H1 (cell line): ENCODE measurements around the gene MAGI2. TPM values are rescaled to one million over a fixed set of nuclear protein-coding genes. Genes with fewer than 3 reads are reported as not detected.

Source experiments
- CTCF ChIA-PET: fragments of 300-600 bp; sonication (Branson Sonifier 250); formaldehyde crosslinking; loops from one replicate; lab custom pipeline; 2021; ENCODE audit not compliant: partially characterized antibody; lab: Charles Lee
- POLR2A ChIA-PET: fragments of 300-600 bp; sonication (Branson Sonifier 250); formaldehyde crosslinking; loops from one replicate; lab custom pipeline; 2021; ENCODE audit warnings: inconsistent platforms; ENCODE audit not compliant: partially characterized antibody; lab: Charles Lee
- DNase-seq, 2 experiments: peaks; one replicate each; pipeline versions ENCODE4 v3.0.0 to v3.0.0-alpha.2; 2010 to 2022; ENCODE audit warnings: low spot score in 2 of 2, low read depth in 1 of 2, mixed read lengths in 1 of 2
- FAIRE-seq: peaks from 2 replicates; lab custom pipeline; 2011; peaks lifted over from hg19 to GRCh38; lab: Jason Lieb, UNC
- H2AFZ ChIP-seq: 2 replicates; pipeline ENCODE4 v1.8.1; 2012; ENCODE audit warnings: low read length, inconsistent platforms
- H2AK5ac ChIP-seq: 2 replicates; pipeline ENCODE4 v1.6.1; 2013; ENCODE audit warnings: low read depth, low read length
- H2BK120ac ChIP-seq: replicated peaks from 2 replicates; pipeline ENCODE3; 2013; ENCODE audit warnings: low read depth, low read length, inconsistent platforms
- H2BK12ac ChIP-seq: 2 replicates; pipeline ENCODE4 v1.6.1; 2013; ENCODE audit warnings: low read depth, low read length
- H2BK15ac ChIP-seq: 2 replicates; pipeline ENCODE4 v1.6.1; 2013; ENCODE audit warnings: low read length
- H2BK20ac ChIP-seq: 2 replicates; pipeline ENCODE4 v1.6.1; 2013; ENCODE audit warnings: low read length
- H2BK5ac ChIP-seq: 2 replicates; pipeline ENCODE4 v1.6.1; 2013; ENCODE audit warnings: low read depth, low read length
- H3K14ac ChIP-seq: 2 replicates; pipeline ENCODE4 v1.6.1; 2013; ENCODE audit warnings: inconsistent platforms; ENCODE audit not compliant: insufficient read length
- H3K18ac ChIP-seq: 2 replicates; pipeline ENCODE4 v1.6.1; 2013; ENCODE audit warnings: low read length; ENCODE audit errors: extremely low read depth
- H3K23ac ChIP-seq: 2 replicates; pipeline ENCODE4 v1.6.1; 2013; ENCODE audit warnings: inconsistent platforms; ENCODE audit not compliant: insufficient read length
- H3K23me2 ChIP-seq: 2 replicates; pipeline ENCODE4 v1.6.1; 2013; ENCODE audit warnings: low read depth, low read length
- H3K27ac ChIP-seq: 2 replicates; pipeline ENCODE4 v1.6.1; 2011; ENCODE audit warnings: low read depth, low read length, inconsistent platforms
- H3K27me3 ChIP-seq, 4 experiments: replicated peaks in 1 of 4; 1 replicate in 1 of 4; 2 replicates in 3 of 4; pipeline versions ENCODE4 v1.6.1 to v1.8.1; 2011 to 2013; ENCODE audit warnings: low read length in 3 of 4, mild to moderate bottlenecking in 3 of 4, inconsistent platforms in 2 of 4, mixed read lengths in 2 of 4, moderate library complexity in 1 of 4; ENCODE audit not compliant: control insufficient read depth in 3 of 4, insufficient read depth in 3 of 4; ENCODE audit errors: extremely low read depth in 1 of 4
- H3K36me3 ChIP-seq, 4 experiments: 2 replicates each; pipeline versions ENCODE4 v1.6.1 to v1.8.1; 2011 to 2013; ENCODE audit warnings: mild to moderate bottlenecking in 4 of 4, low read length in 3 of 4, moderate library complexity in 2 of 4, control low read depth in 1 of 4, inconsistent platforms in 1 of 4; ENCODE audit not compliant: insufficient read depth in 4 of 4, control insufficient read depth in 2 of 4
- H3K4ac ChIP-seq: replicated peaks from 2 replicates; pipeline ENCODE3; 2013; ENCODE audit warnings: low read length, low read depth, mixed read lengths, inconsistent platforms; ENCODE audit not compliant: insufficient read length
- H3K4me1 ChIP-seq, 4 experiments: replicated peaks in 1 of 4; 1 replicate in 1 of 4; 2 replicates in 3 of 4; pipeline versions ENCODE4 v1.6.1 to v1.8.1; 2011 to 2013; ENCODE audit warnings: low read length in 3 of 4, inconsistent platforms in 2 of 4, mixed read lengths in 1 of 4; ENCODE audit not compliant: insufficient read depth in 4 of 4, control insufficient read depth in 3 of 4
- H3K4me2 ChIP-seq, 2 experiments: 2 replicates each; pipeline versions ENCODE4 v1.6.1 to v1.8.1; 2011 to 2013; ENCODE audit warnings: low read depth in 2 of 2, low read length in 2 of 2, control low read depth in 1 of 2, inconsistent platforms in 1 of 2, mild to moderate bottlenecking in 1 of 2; ENCODE audit not compliant: insufficient read depth in 1 of 2
- H3K4me3 ChIP-seq, 4 experiments: fragments of 200-600, 300-600 bp in 1 of 4; sonication (generic), shearing (Covaris generic), sonication (Bioruptor Twin) in 1 of 4; 2 replicates each; pipeline versions ENCODE4 v1.5.1 to v1.8.1; 2011 to 2016; ENCODE audit warnings: low read length in 4 of 4, low read depth in 3 of 4, control low read depth in 2 of 4, inconsistent platforms in 2 of 4, mild to moderate bottlenecking in 2 of 4, mixed read lengths in 1 of 4, moderate library complexity in 1 of 4; ENCODE audit not compliant: insufficient read depth in 2 of 4; ENCODE audit errors: extremely low read depth in 1 of 4
- H3K56ac ChIP-seq: replicated peaks from 2 replicates; pipeline ENCODE3; 2013; ENCODE audit warnings: low read depth, mild to moderate bottlenecking, mixed read lengths, low read length, inconsistent platforms; ENCODE audit not compliant: insufficient read length
- H3K79me1 ChIP-seq: 2 replicates; pipeline ENCODE4 v1.6.1; 2013; ENCODE audit warnings: low read depth, low read length, control low read depth
- H3K79me2 ChIP-seq, 2 experiments: 2 replicates each; pipeline versions ENCODE4 v1.6.1 to v1.8.1; 2012 to 2013; ENCODE audit warnings: low read length in 2 of 2, mild to moderate bottlenecking in 2 of 2, inconsistent platforms in 1 of 2; ENCODE audit not compliant: insufficient read depth in 2 of 2, control insufficient read depth in 1 of 2
- H3K9ac ChIP-seq, 4 experiments: replicated peaks in 1 of 4; 1 replicate in 1 of 4; 2 replicates in 3 of 4; pipeline versions ENCODE4 v1.6.1 to v1.8.1; 2011 to 2013; ENCODE audit warnings: low read depth in 3 of 4, low read length in 3 of 4, control low read depth in 2 of 4, mild to moderate bottlenecking in 2 of 4, moderate library complexity in 2 of 4, inconsistent platforms in 1 of 4; ENCODE audit errors: extremely low read depth in 1 of 4
- H3K9me3 ChIP-seq, 2 experiments: 2 replicates each; pipeline versions ENCODE4 v1.6.1 to v1.8.1; 2012 to 2013; ENCODE audit warnings: mild to moderate bottlenecking in 2 of 2, moderate library complexity in 2 of 2, control low read depth in 1 of 2, inconsistent platforms in 1 of 2, low read depth in 1 of 2, low read length in 1 of 2, mixed read lengths in 1 of 2; ENCODE audit not compliant: insufficient read depth in 2 of 2
- H4K20me1 ChIP-seq, 2 experiments: replicated peaks in 1 of 2; 2 replicates each; pipeline versions ENCODE3 to v1.8.1; 2011 to 2013; ENCODE audit warnings: inconsistent platforms in 2 of 2, low read length in 2 of 2, mild to moderate bottlenecking in 1 of 2; ENCODE audit not compliant: insufficient read depth in 2 of 2, control insufficient read depth in 1 of 2
- H4K5ac ChIP-seq: 2 replicates; pipeline ENCODE4 v1.6.1; 2013; ENCODE audit warnings: low read length, low read depth, mixed read lengths, inconsistent platforms; ENCODE audit not compliant: insufficient read length
- H4K8ac ChIP-seq: 2 replicates; pipeline ENCODE4 v1.8.0; 2013; ENCODE audit warnings: mild to moderate bottlenecking, moderate library complexity, low read length, inconsistent platforms; ENCODE audit not compliant: insufficient read depth; ENCODE audit errors: extremely low read depth
- H4K91ac ChIP-seq: replicated peaks from 2 replicates; pipeline ENCODE3; 2013; ENCODE audit warnings: low read length, mixed read lengths, inconsistent platforms; ENCODE audit not compliant: insufficient read length
- ASH2L ChIP-seq: fragments of 200-600, 300-600 bp; sonication (generic); IDR thresholded peaks from one replicate; pipeline ENCODE4 v1.7.1; 2017; ENCODE audit warnings: low read length
- BCL11A ChIP-seq, 2 experiments: IDR thresholded peaks; one replicate each; pipeline ENCODE4 v1.6.1; 2011; ENCODE audit warnings: low read depth in 2 of 2, low read length in 2 of 2, mild to moderate bottlenecking in 2 of 2
- CEBPB ChIP-seq: IDR thresholded peaks from 2 replicates; pipeline ENCODE4 v1.6.1; 2012; ENCODE audit warnings: low read depth, low read length
- CREB1 ChIP-seq: IDR thresholded peaks from 2 replicates; pipeline ENCODE4 v1.6.1; 2012; ENCODE audit warnings: inconsistent platforms
- EGR1 ChIP-seq: IDR thresholded peaks from 2 replicates; pipeline ENCODE4 v1.6.1; 2011; ENCODE audit warnings: low read depth, low read length, borderline replicate concordance
- EP300 ChIP-seq, 2 experiments: IDR thresholded peaks; 1 replicate in 1 of 2; 2 replicates in 1 of 2; pipeline ENCODE4 v1.6.1; 2011 to 2012; ENCODE audit warnings: low read depth in 2 of 2, low read length in 2 of 2, mild to moderate bottlenecking in 2 of 2, borderline replicate concordance in 1 of 2, inconsistent platforms in 1 of 2, moderate library complexity in 1 of 2
- GABPA ChIP-seq: IDR thresholded peaks from 2 replicates; pipeline ENCODE4 v1.6.1; 2011; ENCODE audit warnings: mild to moderate bottlenecking, low read length, moderate library complexity, borderline replicate concordance; ENCODE audit not compliant: insufficient read depth
- HDAC2 ChIP-seq, 2 experiments: fragments of 300-600 bp in 1 of 2; sonication (generic) in 1 of 2; IDR thresholded peaks; 2 replicates each; pipeline ENCODE4 v1.6.1; 2011 to 2012; ENCODE audit warnings: low read depth in 2 of 2, low read length in 2 of 2, mild to moderate bottlenecking in 2 of 2, moderate library complexity in 2 of 2, borderline replicate concordance in 1 of 2, inconsistent platforms in 1 of 2
- JUN ChIP-seq: IDR thresholded peaks from 2 replicates; pipeline ENCODE4 v1.6.1; 2011; ENCODE audit warnings: low read depth, mild to moderate bottlenecking, improper control_type of control experiment, low read length
- MAX ChIP-seq: IDR thresholded peaks from 2 replicates; pipeline ENCODE4 v1.6.1; 2012; ENCODE audit warnings: inconsistent platforms
- RBBP5 ChIP-seq: IDR thresholded peaks from 2 replicates; pipeline ENCODE4 v1.7.1; 2012; ENCODE audit warnings: low read depth, mild to moderate bottlenecking, inconsistent platforms, low read length, moderate library complexity, borderline replicate concordance
- SUZ12 ChIP-seq: fragments of 200-600 bp; sonication (generic); IDR thresholded peaks from 2 replicates; pipeline ENCODE4 v1.6.1; 2012; ENCODE audit warnings: mild to moderate bottlenecking, inconsistent platforms, low read length, moderate library complexity, mixed read lengths
- WGBS, 2 experiments: shearing (Covaris generic) in 1 of 2; methylation state at CpG; one replicate each; pipeline versions ENCODE4 v1.1.6 to v1.1.7; 2013 to 2015; ENCODE audit warnings: low lambda C conversion rate in 2 of 2, mixed read lengths in 2 of 2, inconsistent platforms in 1 of 2, low coverage in 1 of 2, missing lambda C conversion rate in 1 of 2; ENCODE audit not compliant: insufficient replicate concordance in 2 of 2, insufficient coverage in 1 of 2, insufficient read length in 1 of 2; ENCODE audit errors: extremely low coverage in 1 of 2, missing lambda C conversion rate in 1 of 2; 5-methylcytosine and 5-hydroxymethylcytosine counted together
- polyA plus RNA-seq, 7 experiments: library from polyadenylated mRNA; depleted of rRNA in 3 of 7; stranded (reverse) in 5 of 7; unstranded in 2 of 7; fragments of >200 nt in 5 of 7; fragments of 200-250 nt in 2 of 7; gene quantifications; 1 replicate in 5 of 7; 2 replicates in 1 of 7; 4 replicates in 1 of 7; pipeline versions ENCODE4 v1.2.1 to v1.2.3, GENCODE V29; 2011 to 2013; ENCODE audit warnings: missing spikeins in 2 of 7, mixed read lengths in 2 of 7
- total RNA-seq: library from RNA; stranded (reverse); fragmentation: NEBNext Ultra II Directional; extraction: Animal tissue kit (Norgen Biotek cat#: 25700); gene quantifications from 2 replicates; pipeline ENCODE4 v1.2.1, GENCODE V29; 2021

Gene MAGI2
- total and polyA plus RNA-seq, 2 of the 8 experiments (the other 6 are each of a cell fraction or from before 2014, with no cell fraction given) = 6.0 to 27.3 TPM

GRCh38 chr7:79320741-79321473 is 132.6 kb downstream of the MAGI2 start:
- H3K4ac ChIP-seq = no peak overlapping the region
- H3K27me3 ChIP-seq = no peaks in the 10 kb centered on the region
- H3K9ac ChIP-seq = no peak overlapping the region
- DNase-seq (no peak), FAIRE-seq (no peak)
- peaks cover 2 to 6% (median 4%) of the 10 kb centered on the region in 4 experiments for H3K4me1 ChIP-seq
- H3K36me3 ChIP-seq = no peaks in the 10 kb centered on the region
- H4K5ac ChIP-seq = no peak overlapping the region
- no peaks in the 10 kb centered on the region for H3K9me3 ChIP-seq
- H3K23ac ChIP-seq = no peak overlapping the region
- H2BK15ac ChIP-seq = no peak overlapping the region
- H3K14ac ChIP-seq = no peak overlapping the region
- H2BK5ac ChIP-seq = no peak overlapping the region
- H3K79me2 ChIP-seq = no peaks in the 10 kb centered on the region
- H4K20me1 ChIP-seq = no peaks in the 10 kb centered on the region
- no peak overlapping the region for H3K27ac ChIP-seq
- H2BK12ac ChIP-seq = no peak overlapping the region
- no peaks in the 10 kb centered on the region for H3K79me1 ChIP-seq
- no peaks in the 10 kb centered on the region for H3K23me2 ChIP-seq
- no peak overlapping the region for H3K56ac ChIP-seq
- no peak overlapping the region for H2BK20ac ChIP-seq
- no peak overlapping the region for H3K18ac ChIP-seq
- 48% methylated on average over 2 of the region's 2 CpGs; no CpG with 5 or more reads in 1 of the 2 experiments for WGBS, 2 experiments
- no peak overlapping the region for H3K4me3 ChIP-seq
- H2AFZ ChIP-seq = no peak overlapping the region
- H4K8ac ChIP-seq = no peak overlapping the region
- H2BK120ac ChIP-seq = no peak overlapping the region
- ChIA-PET POLR2A (no interaction called here), CTCF (interaction anchor here (0.8 kb wide), 1 partner anchor 43 kb away, joined by 3 read pairs; no protein-coding TSS in a partner anchor)
- no peak overlapping the region for H4K91ac ChIP-seq
- H3K4me2 ChIP-seq = no peak overlapping the region
- H2AK5ac ChIP-seq = no peak overlapping the region
- TF ChIP-seq ASH2L (no peak), GABPA (no peak), RBBP5 (no peak), JUN (no peak), MAX (no peak), CEBPB (no peak), EP300 (IDR thresholded peaks at IDR 0.05; ENCODE audit: borderline replicate concordance in 1 of 2, low read depth in 2 of 2, low read length in 2 of 2) (no peak), SUZ12 (no peak), EGR1 (no peak), CREB1 (no peak), BCL11A (IDR thresholded peaks at IDR 0.05; ENCODE audit: low read depth in 2 of 2, low read length in 2 of 2) (no peak), HDAC2 (IDR thresholded peaks at IDR 0.05; ENCODE audit: borderline replicate concordance in 1 of 2, low read depth in 2 of 2, low read length in 2 of 2) (no peak)
